Measurements from ENCODE around the gene MYOM3.
A peak's percentile ranks its signal among the peaks of the same experiment; 100 is the strongest.

Gene MYOM3

DNA sequence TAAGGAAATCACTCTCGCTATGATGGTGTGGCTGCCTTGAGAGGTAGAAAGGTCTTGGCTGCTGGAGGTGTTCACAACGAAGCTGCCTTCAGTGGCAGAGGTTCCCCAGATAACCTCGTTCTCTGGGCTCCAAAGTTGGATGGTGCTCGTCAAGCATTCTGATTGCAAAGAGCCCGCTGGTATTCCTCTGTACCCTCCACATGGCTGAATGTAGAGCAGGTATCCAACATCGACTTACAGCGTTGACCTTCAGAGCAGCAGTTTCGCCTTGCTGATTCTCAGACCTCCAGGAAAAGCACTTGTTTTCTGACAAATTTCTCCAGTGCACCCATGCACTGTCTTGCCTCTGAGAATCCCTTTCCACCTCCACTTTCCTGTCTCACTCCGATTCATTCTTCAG, 35.3 kb upstream of the MYOM3 start:
- H3K4me1 ChIP-seq (ENCODE audit: insufficient read depth, low read length, severe bottlenecking): peaks cover 23% of the 10 kb centered on the region
- no peaks in the 10 kb centered on the region for H3K79me2 ChIP-seq (ENCODE audit: insufficient read depth, low read length)
- TF ChIP-seq EZH2 (IDR thresholded peaks at IDR 0.05; ENCODE audit: borderline replicate concordance, low read length) (no peak), CTCF (IDR thresholded peaks at IDR 0.05; ENCODE audit: low read length) (no peak)
- H3K9ac ChIP-seq (ENCODE audit: low read length): no peak overlapping the region
- no peaks in the 10 kb centered on the region for H3K9me3 ChIP-seq (ENCODE audit: low read length)
- H3K9me2 ChIP-seq (ENCODE audit: low read depth, low read length): no peaks in the 10 kb centered on the region
- H3K27me3 ChIP-seq (ENCODE audit: insufficient read depth, low read length): peaks cover 6% of the 10 kb centered on the region; the same call in 1 of the 2 replicates
- H3K4me3 ChIP-seq (ENCODE audit: low read depth, low read length, poor library complexity, severe bottlenecking): no peak overlapping the region
- peaks cover 3% of the 10 kb centered on the region; the same call in 1 of the 2 replicates for H3F3A ChIP-seq (ENCODE audit: insufficient read depth, low read length)
- H4K20me1 ChIP-seq (ENCODE audit: insufficient read depth, low read length): no peaks in the 10 kb centered on the region
- H3K27ac ChIP-seq (ENCODE audit: low read depth, low read length, poor library complexity, severe bottlenecking): no peak overlapping the region
- no peak overlapping the region for H2AFZ ChIP-seq (ENCODE audit: low read length)
- H3K4me2 ChIP-seq (ENCODE audit: low read length): no peak overlapping the region
- H3K36me3 ChIP-seq (ENCODE audit: insufficient read depth, low read length): no peaks in the 10 kb centered on the region

DNA sequence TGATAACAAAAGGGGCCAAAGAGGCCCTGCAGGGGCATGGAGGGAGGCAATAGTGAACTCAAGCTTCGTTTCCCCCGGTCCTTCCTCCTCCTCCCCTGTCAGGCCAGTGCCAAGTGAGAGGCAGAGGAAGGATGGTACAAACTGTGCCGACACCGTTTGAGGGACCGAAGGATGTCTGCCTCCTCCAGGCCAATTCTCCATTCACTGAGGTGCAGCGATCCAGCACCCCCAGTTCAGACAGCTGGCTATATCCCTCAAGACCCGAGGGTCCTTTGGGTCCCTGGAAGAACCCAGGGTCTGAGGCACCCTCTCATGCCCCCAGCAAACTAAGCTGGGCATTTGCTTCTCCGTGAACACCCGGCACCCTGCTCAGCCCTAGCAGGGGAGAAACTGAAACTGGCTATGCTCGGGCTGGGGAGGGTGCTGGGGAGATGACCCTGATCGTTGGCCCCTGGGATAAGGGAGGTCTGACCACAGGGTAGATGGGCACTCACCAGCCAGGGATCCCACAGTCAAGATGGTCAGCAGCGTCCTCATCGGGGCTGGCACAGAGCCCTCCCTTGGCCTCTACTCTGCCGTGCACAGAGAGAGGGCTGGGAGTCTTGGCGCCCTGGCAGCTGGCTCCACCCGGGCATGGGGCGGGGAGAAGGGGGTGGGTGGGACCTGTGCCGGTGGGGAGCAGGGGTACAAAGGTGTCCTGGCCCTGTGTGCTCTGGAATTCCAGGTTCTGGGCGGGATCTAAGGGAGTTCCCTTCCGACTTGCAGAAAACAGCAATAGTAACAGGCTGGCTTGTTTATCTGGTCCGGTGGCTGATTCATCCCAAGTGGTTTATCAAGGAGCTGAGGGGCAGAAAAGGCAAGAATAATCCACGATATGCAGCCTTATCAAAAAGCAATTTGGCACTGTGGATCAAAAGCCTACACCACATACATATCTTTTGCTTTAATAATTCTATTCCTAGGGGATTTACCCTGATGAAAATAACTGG, 30.9 kb upstream of the MYOM3 start, which contains the start of gene IL22RA1:
Gene IL22RA1 (minus strand): TSS at position 595 of the 989 bp plus-strand sequence. CDS start 58 bp downstream, at position 537.
- H3K4me3 ChIP-seq (ENCODE audit: low read depth, low read length, poor library complexity, severe bottlenecking): peak within 1 kb of the TSS; percentile 41
- no peaks in the 10 kb centered on the region for H3K79me2 ChIP-seq (ENCODE audit: insufficient read depth, low read length)
- H3F3A ChIP-seq (ENCODE audit: insufficient read depth, low read length): no peaks in the 10 kb centered on the region
- H3K4me2 ChIP-seq (ENCODE audit: low read length): peak within 1 kb of the TSS; percentile 60
- no peak within 1 kb of the TSS for H2AFZ ChIP-seq (ENCODE audit: low read length)
- H3K27me3 ChIP-seq (ENCODE audit: insufficient read depth, low read length): peaks cover 10% of the 10 kb centered on the region; the same call in 1 of the 2 replicates
- peak within 1 kb of the TSS; percentile 28; the same call in 1 of the 2 replicates for H3K9ac ChIP-seq (ENCODE audit: low read length)
- H3K9me3 ChIP-seq (ENCODE audit: low read length): no peaks in the 10 kb centered on the region
- peaks cover 6% of the 10 kb centered on the region for H3K4me1 ChIP-seq (ENCODE audit: insufficient read depth, low read length, severe bottlenecking)
- TF ChIP-seq CTCF (IDR thresholded peaks at IDR 0.05; ENCODE audit: low read length) (no peak), EZH2 (IDR thresholded peaks at IDR 0.05; ENCODE audit: borderline replicate concordance, low read length) (no peak)
- no peaks in the 10 kb centered on the region for H4K20me1 ChIP-seq (ENCODE audit: insufficient read depth, low read length)
- no peak within 1 kb of the TSS for H3K27ac ChIP-seq (ENCODE audit: low read depth, low read length, poor library complexity, severe bottlenecking)
- H3K9me2 ChIP-seq (ENCODE audit: low read depth, low read length): no peaks in the 10 kb centered on the region
- no peaks in the 10 kb centered on the region for H3K36me3 ChIP-seq (ENCODE audit: insufficient read depth, low read length)

DNA sequence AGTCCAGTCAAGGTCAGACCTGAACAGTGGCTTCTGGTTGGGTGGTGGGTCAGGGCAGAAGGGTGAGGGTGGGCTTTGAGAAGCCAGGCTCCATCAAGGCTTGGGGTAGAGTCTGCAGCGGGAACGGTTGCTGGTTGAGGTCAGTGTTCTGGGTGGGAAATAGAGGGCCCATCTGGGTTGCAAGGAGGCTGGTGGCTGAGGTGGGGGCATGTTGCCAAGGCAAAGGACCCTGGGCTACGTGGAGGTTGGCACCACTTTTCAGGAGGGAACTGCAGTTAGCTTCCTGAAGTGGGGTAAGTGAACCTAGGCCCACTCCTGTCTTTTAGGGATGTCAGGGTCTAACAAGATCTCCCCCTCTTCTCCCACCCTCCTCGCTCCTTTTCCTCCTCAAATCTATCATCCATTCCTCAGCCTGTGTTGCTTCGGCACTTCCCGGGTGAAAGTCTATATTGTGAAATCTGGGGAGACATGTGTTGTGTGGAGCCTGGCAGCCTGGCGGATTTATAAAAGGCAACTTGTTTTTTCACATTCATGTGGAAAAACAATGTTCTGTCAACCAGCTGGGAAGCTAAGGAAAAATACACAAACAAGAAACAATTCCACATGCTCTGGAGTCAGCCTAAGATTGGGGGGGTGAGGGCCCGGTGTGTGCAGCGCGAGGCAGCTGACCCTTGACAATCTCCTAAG, 29.5 kb upstream of the MYOM3 start:
- Histone ChIP-seq H3K4me1 (ENCODE audit: insufficient read depth, low read length, severe bottlenecking) (peaks cover 6% of the 10 kb centered on the region), H3K36me3 (ENCODE audit: insufficient read depth, low read length) (no peaks in the 10 kb centered on the region)

More for the DNA sequence above, 29.5 kb upstream of the MYOM3 start:
- TF ChIP-seq EZH2 (IDR thresholded peaks at IDR 0.05; ENCODE audit: borderline replicate concordance, low read length) (no peak), CTCF (IDR thresholded peaks at IDR 0.05; ENCODE audit: low read length) (no peak)
- H3K79me2 ChIP-seq (ENCODE audit: insufficient read depth, low read length): no peaks in the 10 kb centered on the region
- H3K4me3 ChIP-seq (ENCODE audit: low read depth, low read length, poor library complexity, severe bottlenecking): no peak overlapping the region
- no peaks in the 10 kb centered on the region for H3K9me2 ChIP-seq (ENCODE audit: low read depth, low read length)
- no peaks in the 10 kb centered on the region for H4K20me1 ChIP-seq (ENCODE audit: insufficient read depth, low read length)
- H2AFZ ChIP-seq (ENCODE audit: low read length): no peak overlapping the region
- peaks cover 10% of the 10 kb centered on the region; the same call in 1 of the 2 replicates for H3K27me3 ChIP-seq (ENCODE audit: insufficient read depth, low read length)
- no peaks in the 10 kb centered on the region for H3K9me3 ChIP-seq (ENCODE audit: low read length)
- no peak overlapping the region for H3K9ac ChIP-seq (ENCODE audit: low read length)
- H3K4me2 ChIP-seq (ENCODE audit: low read length): no peak overlapping the region
- H3K27ac ChIP-seq (ENCODE audit: low read depth, low read length, poor library complexity, severe bottlenecking): no peak overlapping the region
- H3F3A ChIP-seq (ENCODE audit: insufficient read depth, low read length): no peaks in the 10 kb centered on the region

All from OCI-LY1 (cell line).